ENCODE data around the gene RAP1GAP. TPM values are rescaled to one million over a fixed set of nuclear protein-coding genes. Genes with fewer than 3 reads are reported as not detected.

RAP1GAP gene
- total RNA-seq, 4 donors from 2014 or later: 14.1 to 37.4 (median 28.8) TPM

DNA sequence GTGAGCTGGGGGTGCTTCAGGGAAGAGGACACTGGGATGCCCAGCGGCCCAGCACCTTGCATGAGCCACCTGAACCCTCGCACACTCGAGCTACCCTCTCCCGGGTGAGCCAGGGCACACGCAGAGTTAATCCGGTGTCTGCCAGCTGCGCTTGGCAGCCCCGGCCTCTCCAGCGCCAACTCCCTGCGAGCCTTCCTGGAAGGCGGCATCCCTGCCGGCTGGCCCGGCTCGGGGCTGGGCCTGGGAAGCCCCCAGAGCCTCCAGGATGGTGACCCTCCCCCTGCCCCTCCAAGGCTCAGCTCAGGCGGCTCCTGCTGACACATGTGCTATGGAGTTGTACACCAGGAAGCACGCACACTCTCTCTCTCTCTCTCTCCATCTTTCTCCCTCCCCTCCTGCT, 48.7 kb downstream of the RAP1GAP start:
- no peak overlapping the region for H3K27ac ChIP-seq
- no peak for DNase-seq
- WGBS, 2 donors (ENCODE audit: low coverage in 1 of 2): 27 to 40% methylated on average over 1 to 13 of the region's 16 CpGs

DNA sequence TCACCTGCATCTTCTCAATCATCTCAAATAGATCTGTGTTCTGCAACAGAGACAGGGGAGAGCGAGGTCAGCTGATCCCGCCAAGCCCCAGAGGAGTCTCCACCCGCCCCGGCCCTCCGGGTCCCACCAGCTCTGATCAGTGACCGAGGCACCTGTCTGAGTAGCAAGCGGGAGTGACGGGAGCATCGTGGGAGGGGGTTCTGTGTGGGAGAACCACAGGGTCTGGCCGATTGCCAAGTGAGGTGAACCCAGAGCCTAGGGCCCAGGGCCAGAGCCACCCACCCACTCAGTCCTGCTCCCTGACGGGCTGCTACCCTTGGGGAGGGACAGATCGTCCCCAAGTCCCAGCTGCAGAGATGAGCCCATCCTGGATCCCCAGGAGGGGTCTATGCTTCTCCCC, 49.1 kb downstream of the RAP1GAP start:
- DNase-seq: no peak
- in situ Hi-C loops (cut with MboI; ENCODE audit: low pct_ligation_motif_present in 1 of 4, low pct_unique_long_range_greater_than_20kb in 1 of 4, low sequenced_read_pairs in 3 of 4): no loop called here
- intact Hi-C loops (cut with DNase I; ENCODE audit: low total_unique reads): no loop called here
- H3K4me1 ChIP-seq: peaks cover 0 to 15% (median 11%) of the 10 kb centered on the region in 4 donors
- no peaks in the 10 kb centered on the region for H3K36me3 ChIP-seq
- WGBS, 2 donors (ENCODE audit: low coverage in 1 of 2): 73% methylated on average over 12 of the region's 12 CpGs; no CpG with 5 or more reads in 1 of the 2 donors
- peak overlapping the region in 3 of 4 donors; percentile 2 to 50 (median 46) for H3K4me3 ChIP-seq
- no peaks in the 10 kb centered on the region for H3K9me3 ChIP-seq
- TF ChIP-seq, protein P1, sequence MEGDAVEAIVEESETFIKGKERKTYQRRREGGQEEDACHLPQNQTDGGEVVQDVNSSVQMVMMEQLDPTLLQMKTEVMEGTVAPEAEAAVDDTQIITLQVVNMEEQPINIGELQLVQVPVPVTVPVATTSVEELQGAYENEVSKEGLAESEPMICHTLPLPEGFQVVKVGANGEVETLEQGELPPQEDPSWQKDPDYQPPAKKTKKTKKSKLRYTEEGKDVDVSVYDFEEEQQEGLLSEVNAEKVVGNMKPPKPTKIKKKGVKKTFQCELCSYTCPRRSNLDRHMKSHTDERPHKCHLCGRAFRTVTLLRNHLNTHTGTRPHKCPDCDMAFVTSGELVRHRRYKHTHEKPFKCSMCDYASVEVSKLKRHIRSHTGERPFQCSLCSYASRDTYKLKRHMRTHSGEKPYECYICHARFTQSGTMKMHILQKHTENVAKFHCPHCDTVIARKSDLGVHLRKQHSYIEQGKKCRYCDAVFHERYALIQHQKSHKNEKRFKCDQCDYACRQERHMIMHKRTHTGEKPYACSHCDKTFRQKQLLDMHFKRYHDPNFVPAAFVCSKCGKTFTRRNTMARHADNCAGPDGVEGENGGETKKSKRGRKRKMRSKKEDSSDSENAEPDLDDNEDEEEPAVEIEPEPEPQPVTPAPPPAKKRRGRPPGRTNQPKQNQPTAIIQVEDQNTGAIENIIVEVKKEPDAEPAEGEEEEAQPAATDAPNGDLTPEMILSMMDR (IDR thresholded peaks at IDR 0.05): no peak
- TF ChIP-seq POLR2A (IDR thresholded peaks at IDR 0.05): no peak
- no peak for TF ChIP-seq EP300 (IDR thresholded peaks at IDR 0.05; ENCODE audit: low read depth)
- no peak for TF ChIP-seq POLR2AphosphoS5 (IDR thresholded peaks at IDR 0.05)
- H3K27ac ChIP-seq: no peak overlapping the region
- H3K27me3 ChIP-seq: peaks cover 13% of the 10 kb centered on the region

More for the DNA sequence above, 48.7 kb downstream of the RAP1GAP start:
- Histone ChIP-seq H3K36me3 (no peaks in the 10 kb centered on the region), H3K4me1 (peaks cover 0 to 12% (median 9%) of the 10 kb centered on the region in 4 donors), H3K27me3 (peaks cover 13% of the 10 kb centered on the region), H3K9me3 (no peaks in the 10 kb centered on the region), H3K4me3 (peak overlapping the region in 3 of 4 donors; percentile 2 to 50 (median 46))
- no peak for TF ChIP-seq POLR2AphosphoS5 (IDR thresholded peaks at IDR 0.05)
- TF ChIP-seq, protein P1 (IDR thresholded peaks at IDR 0.05): no peak
- no peak for TF ChIP-seq POLR2A (IDR thresholded peaks at IDR 0.05)
- TF ChIP-seq EP300 (IDR thresholded peaks at IDR 0.05; ENCODE audit: low read depth): no peak
- intact Hi-C loops (cut with DNase I; ENCODE audit: low total_unique reads) (no loop called here), in situ Hi-C loops (cut with MboI; ENCODE audit: low pct_ligation_motif_present in 1 of 4, low pct_unique_long_range_greater_than_20kb in 1 of 4, low sequenced_read_pairs in 3 of 4) (no loop called here)

DNA sequence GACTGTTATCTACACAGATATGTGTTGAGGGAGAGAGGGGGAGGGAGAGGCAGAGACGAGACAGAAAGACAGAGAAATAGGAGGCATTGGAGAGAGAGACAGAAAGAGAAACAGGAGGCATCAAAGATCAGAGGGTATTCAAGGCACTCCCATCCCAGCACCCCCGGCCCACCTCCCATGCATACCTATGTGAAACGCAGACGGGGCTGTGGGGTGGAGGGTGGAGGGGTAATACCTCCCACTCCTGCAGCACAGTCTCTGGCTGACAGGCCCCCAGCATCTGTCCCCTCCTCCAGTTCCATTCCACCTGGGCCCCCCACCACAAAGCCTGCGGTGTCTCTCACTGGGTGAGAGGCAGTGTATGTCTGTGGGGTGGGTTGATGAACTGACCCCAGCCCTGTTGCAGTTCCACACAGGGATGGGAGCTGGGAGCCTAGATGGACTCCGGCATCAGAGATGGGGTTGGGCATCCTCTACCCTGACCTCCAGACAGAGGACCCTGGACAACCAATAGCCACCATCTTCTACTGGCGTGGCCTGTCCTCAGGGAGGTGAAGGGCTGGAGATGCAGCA, 49.7 kb downstream of the RAP1GAP start:
- Histone ChIP-seq H3K4me3 (no peak overlapping the region), H3K27ac (no peak overlapping the region)
- in situ Hi-C loops (cut with MboI; ENCODE audit: low pct_ligation_motif_present in 1 of 4, low pct_unique_long_range_greater_than_20kb in 1 of 4, low sequenced_read_pairs in 3 of 4): no loop called here

DNA sequence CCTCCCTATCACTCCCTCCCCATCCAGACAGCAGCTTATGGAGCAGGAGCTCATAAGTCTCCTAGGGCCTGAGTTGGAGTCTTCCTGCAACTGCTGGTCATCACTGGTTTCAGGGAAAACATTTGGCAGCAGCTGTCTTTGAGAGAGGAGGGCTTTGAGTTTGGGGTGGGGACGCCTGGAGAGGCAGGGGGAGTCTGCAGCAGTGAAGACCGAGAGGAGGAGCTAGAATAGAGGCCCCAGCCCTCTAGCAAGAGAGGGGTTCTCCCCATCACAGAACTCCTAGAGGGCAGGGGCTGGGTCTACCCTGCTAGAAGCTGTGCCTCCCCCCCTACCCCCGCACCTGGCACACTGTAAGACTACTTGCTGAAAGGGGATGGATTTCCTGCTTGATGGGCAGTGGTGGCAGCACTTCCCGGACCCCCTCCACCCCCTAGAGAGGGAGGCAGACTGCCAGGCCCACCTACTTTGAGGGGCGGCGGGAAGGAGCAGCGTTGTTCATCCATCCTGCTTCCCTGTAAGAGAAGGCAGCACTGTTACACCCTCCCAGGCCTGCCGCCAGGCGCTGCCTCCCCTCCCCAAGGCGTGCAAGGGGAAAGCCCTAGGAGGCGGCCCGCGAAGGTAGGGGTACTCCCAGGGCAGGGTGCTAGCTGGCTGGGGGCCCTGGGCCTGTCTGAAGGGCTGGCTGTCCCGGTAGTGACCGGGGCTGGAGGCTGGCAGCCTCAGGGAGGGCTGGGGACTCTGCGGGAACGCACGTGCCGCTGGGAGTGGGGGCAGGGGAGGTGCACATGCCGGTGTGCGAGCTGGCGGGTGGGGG, 50.4 kb downstream of the RAP1GAP start:
- intact Hi-C loops (cut with DNase I; ENCODE audit: low total_unique reads): no loop called here
- DNase-seq: no peak
- Histone ChIP-seq H3K9me3 (no peaks in the 10 kb centered on the region), H3K27ac (no peak overlapping the region), H3K36me3 (no peaks in the 10 kb centered on the region), H3K4me1 (peaks cover 0 to 22% (median 12%) of the 10 kb centered on the region in 4 donors), H3K4me3 (no peak overlapping the region), H3K27me3 (peaks cover 13% of the 10 kb centered on the region)
- TF ChIP-seq EP300 (IDR thresholded peaks at IDR 0.05; ENCODE audit: low read depth): no peak
- TF ChIP-seq POLR2AphosphoS5 (IDR thresholded peaks at IDR 0.05): no peak
- TF ChIP-seq, protein P1 (IDR thresholded peaks at IDR 0.05): no peak
- no peak for TF ChIP-seq POLR2A (IDR thresholded peaks at IDR 0.05)
- in situ Hi-C loops (cut with MboI; ENCODE audit: low pct_ligation_motif_present in 1 of 4, low pct_unique_long_range_greater_than_20kb in 1 of 4, low sequenced_read_pairs in 3 of 4): no loop called here
- 68% methylated on average over 22 of the region's 22 CpGs; no CpG with 5 or more reads in 1 of the 2 donors for WGBS, 2 donors (ENCODE audit: low coverage in 1 of 2)

More for the DNA sequence above, 49.7 kb downstream of the RAP1GAP start:
- H3K4me1 ChIP-seq: peaks cover 0 to 20% (median 12%) of the 10 kb centered on the region in 4 donors
- no peaks in the 10 kb centered on the region for H3K9me3 ChIP-seq
- no peak for TF ChIP-seq POLR2A (IDR thresholded peaks at IDR 0.05)
- no peak for TF ChIP-seq POLR2AphosphoS5 (IDR thresholded peaks at IDR 0.05)
- TF ChIP-seq EP300 (IDR thresholded peaks at IDR 0.05; ENCODE audit: low read depth): no peak
- TF ChIP-seq, protein P1 (IDR thresholded peaks at IDR 0.05): no peak
- 20 to 69% methylated on average over 1 to 7 of the region's 7 CpGs for WGBS, 2 donors (ENCODE audit: low coverage in 1 of 2)
- peaks cover 13% of the 10 kb centered on the region for H3K27me3 ChIP-seq
- H3K36me3 ChIP-seq: no peaks in the 10 kb centered on the region
- no peak for DNase-seq
- intact Hi-C loops (cut with DNase I; ENCODE audit: low total_unique reads): no loop called here

All from transverse colon (tissue), 4 donors.